ENCODE measurements around the gene BCKDHA. TPM values are rescaled to one million over a fixed set of nuclear protein-coding genes. Genes with fewer than 3 reads are reported as not detected.
A peak's percentile ranks its signal among the peaks of the same experiment; 100 is the strongest.

BCKDHA gene
- total RNA-seq, 4 donors from 2014 or later = 40.7 to 75.2 (median 54.0) TPM

DNA sequence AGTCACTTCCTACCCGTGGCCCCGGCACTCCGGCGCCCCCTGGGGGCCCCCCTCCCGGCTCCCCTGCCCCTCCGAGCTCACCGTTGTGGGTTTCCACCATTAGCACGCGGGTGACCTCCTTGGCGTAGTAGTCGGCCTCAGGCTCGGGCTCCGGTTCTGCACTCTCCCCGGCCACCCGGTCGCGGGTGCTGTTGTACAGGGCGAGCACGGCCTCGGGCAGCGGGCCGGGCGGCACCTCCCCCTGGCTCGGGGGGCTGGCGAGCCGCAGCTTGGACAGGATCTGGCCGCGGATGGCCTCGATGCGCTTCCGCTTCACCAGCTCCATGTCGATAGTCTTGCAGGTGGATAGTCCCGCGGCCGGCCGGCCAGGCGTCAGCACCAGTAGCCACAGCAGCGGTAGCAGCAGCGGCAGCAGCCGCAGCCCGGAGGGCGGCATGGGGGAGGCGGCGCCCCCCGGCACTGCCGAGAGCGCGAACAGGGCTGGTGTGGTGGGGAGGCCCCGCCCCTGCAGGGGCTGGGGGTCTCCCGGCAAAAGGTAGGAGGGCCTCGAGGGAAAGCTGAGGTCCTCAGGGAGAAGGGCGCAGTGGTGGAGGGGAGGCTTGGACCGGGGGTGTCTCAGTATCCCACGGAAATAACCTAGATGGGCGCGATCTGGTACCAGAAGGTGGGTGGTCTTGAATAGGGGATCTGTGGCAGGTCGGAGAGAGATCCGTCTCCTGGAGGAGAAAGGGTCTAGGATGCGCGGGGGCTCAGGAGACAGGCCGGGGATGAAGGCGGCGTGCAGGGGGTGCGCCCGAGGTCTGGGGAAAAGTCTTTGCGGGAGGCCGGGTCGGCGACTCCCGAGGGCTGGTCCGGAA, 44.8 kb upstream of the BCKDHA start:
- Histone ChIP-seq H3K36me3 (peaks cover 0 to 5% (median 3%) of the 10 kb centered on the region in 4 donors), H3K9me3 (no peaks in the 10 kb centered on the region), H3K4me1 (peaks cover 23 to 61% (median 58%) of the 10 kb centered on the region in 4 donors), H3K27me3 (peaks cover 0 to 6% (median 0%) of the 10 kb centered on the region in 4 donors), H3K4me3 (peak overlapping the region; percentile 80 to 90 (median 88)), H3K27ac (replicated peaks in 1 of 4) (peak overlapping the region; percentile 87 to 95 (median 93))
- intact Hi-C loops (cut with DNase I) = loop anchor here (5.0 kb wide), 2 partner anchors 36 to 74 kb away; partner anchors contain the start of gene B3GNT8
- TF ChIP-seq POLR2AphosphoS5 (IDR thresholded peaks at IDR 0.05) (no peak), POLR2A (IDR thresholded peaks at IDR 0.05; ENCODE audit: low read depth) (no peak), EP300 (IDR thresholded peaks at IDR 0.05) (no peak)
- TF ChIP-seq, protein P1, sequence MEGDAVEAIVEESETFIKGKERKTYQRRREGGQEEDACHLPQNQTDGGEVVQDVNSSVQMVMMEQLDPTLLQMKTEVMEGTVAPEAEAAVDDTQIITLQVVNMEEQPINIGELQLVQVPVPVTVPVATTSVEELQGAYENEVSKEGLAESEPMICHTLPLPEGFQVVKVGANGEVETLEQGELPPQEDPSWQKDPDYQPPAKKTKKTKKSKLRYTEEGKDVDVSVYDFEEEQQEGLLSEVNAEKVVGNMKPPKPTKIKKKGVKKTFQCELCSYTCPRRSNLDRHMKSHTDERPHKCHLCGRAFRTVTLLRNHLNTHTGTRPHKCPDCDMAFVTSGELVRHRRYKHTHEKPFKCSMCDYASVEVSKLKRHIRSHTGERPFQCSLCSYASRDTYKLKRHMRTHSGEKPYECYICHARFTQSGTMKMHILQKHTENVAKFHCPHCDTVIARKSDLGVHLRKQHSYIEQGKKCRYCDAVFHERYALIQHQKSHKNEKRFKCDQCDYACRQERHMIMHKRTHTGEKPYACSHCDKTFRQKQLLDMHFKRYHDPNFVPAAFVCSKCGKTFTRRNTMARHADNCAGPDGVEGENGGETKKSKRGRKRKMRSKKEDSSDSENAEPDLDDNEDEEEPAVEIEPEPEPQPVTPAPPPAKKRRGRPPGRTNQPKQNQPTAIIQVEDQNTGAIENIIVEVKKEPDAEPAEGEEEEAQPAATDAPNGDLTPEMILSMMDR (IDR thresholded peaks at IDR 0.05) = peak; percentile 39 to 40 (median 40)
- DNase-seq (ENCODE audit: extremely low spot score) = peak; percentile 94
- WGBS = 0% methylated on average over 31 of the region's 71 CpGs

DNA sequence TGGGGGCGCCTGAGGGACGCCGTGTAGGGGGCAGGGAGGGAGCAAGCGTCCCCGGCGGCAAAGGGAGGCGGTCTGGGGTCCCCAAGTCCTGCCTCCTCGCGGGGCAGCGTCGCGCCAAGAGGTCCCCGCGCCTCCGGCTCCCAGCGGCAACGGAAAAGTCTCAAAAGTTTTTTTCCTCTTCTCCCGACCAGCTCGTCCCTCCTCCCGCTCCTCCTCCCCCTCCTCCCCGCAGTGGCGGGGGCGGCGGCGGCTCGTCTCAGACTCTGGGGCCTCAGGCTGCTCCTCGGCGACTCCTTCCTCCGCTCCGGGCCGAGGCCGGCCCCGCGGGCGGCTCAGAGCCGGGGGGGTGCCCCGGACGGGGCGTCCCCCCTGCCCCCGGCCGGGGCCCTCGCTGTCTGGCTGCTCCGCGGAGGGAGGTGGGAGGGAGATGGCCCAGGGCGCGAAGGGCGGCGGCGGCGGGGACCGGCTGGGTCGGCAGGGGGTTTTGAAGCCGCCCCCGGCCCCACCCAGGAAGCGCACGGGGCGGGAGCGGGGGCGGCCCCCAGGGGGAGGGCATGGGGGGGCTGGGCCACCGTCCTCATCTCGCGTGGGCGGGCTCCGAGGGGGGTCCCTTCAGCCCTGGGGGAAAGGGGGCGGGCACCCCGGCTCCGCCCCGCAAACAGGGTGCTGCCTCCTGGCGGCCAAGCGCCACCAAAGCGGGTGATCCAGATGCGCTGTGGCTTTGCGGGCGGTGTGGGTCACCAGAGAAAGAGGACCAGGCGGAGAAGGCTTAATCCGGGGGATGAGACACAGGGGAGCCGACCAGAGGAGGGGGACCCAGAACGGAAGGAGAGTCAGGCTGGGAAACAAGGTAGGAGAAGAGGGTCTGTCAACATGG, 43.9 kb upstream of the BCKDHA start, which contains the start of gene TGFB1:
TSS of gene TGFB1 (minus strand) at position 457 of the 877 bp plus-strand sequence. CDS start 878 bp downstream, outside the sequence.
- Histone ChIP-seq H3K36me3 (no peaks in the 10 kb centered on the region), H3K27ac (replicated peaks in 1 of 4) (peak within 1 kb of the TSS; percentile 87 to 95 (median 93)), H3K4me3 (peak within 1 kb of the TSS; percentile 80 to 90 (median 88)), H3K4me1 (peaks cover 23 to 61% (median 58%) of the 10 kb centered on the region in 4 donors), H3K27me3 (peaks cover 0 to 6% (median 0%) of the 10 kb centered on the region in 4 donors), H3K9me3 (no peaks in the 10 kb centered on the region)
- peak; percentile 96 for DNase-seq (ENCODE audit: extremely low spot score)
- TF ChIP-seq, protein P1 (IDR thresholded peaks at IDR 0.05) = peak; percentile 88 to 99 (median 88)
- TF ChIP-seq EP300 (IDR thresholded peaks at IDR 0.05) = no peak
- peak; percentile 15 for TF ChIP-seq POLR2A (IDR thresholded peaks at IDR 0.05; ENCODE audit: low read depth)
- peak; percentile 65 to 70 for TF ChIP-seq POLR2AphosphoS5 (IDR thresholded peaks at IDR 0.05)
- intact Hi-C loops (cut with DNase I) = loop anchor here (5.0 kb wide), 2 partner anchors 36 to 74 kb away; partner anchors contain the start of gene B3GNT8
- 0% methylated on average over 46 of the region's 78 CpGs for WGBS

DNA sequence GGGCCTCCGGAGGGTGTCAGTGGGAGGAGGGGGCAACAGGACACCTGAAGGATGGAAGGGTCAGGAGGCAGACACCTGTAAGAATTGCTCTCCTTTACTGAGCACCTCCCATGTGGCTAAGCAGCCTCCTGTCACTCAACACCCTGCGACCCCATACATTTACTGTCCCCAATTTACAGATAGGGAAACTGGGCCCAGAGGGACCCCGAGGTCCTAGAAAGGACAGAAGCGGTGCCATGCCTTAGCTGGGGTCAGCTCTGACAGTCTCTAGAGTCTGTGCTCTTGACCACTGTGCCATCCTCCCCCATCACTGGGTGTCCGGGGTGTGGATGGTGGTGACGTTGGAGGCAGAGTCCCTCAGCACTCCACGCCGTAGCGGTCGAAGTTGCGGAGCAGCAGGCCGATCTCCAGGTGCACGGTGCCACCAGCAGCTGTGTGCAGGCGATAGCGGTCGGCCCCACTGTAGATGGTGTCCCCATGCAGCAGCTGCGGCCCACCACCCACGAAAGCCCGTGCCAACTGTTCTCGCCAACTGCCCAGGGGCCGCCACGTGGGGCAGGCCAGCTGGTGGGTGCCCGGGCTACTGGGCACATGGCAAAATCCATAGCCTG, 43.2 kb upstream of the BCKDHA start:
- Histone ChIP-seq H3K27me3 (peaks cover 0 to 6% (median 0%) of the 10 kb centered on the region in 4 donors), H3K4me1 (peaks cover 20 to 55% (median 51%) of the 10 kb centered on the region in 4 donors), H3K36me3 (no peaks in the 10 kb centered on the region), H3K4me3 (peak overlapping the region; percentile 80 to 90 (median 88)), H3K9me3 (no peaks in the 10 kb centered on the region), H3K27ac (replicated peaks in 1 of 4) (peak overlapping the region; percentile 87 to 95 (median 93))
- WGBS = 85% methylated on average over 8 of the region's 23 CpGs
- DNase-seq (ENCODE audit: extremely low spot score) = no peak
- no peak for TF ChIP-seq POLR2A (IDR thresholded peaks at IDR 0.05; ENCODE audit: low read depth)
- TF ChIP-seq, protein P1 (IDR thresholded peaks at IDR 0.05) = peak in 1 of 3 experiments; percentile 1
- intact Hi-C loops (cut with DNase I) = loop anchor here (5.0 kb wide), 2 partner anchors 37 to 73 kb away; partner anchors contain the start of gene B3GNT8

DNA sequence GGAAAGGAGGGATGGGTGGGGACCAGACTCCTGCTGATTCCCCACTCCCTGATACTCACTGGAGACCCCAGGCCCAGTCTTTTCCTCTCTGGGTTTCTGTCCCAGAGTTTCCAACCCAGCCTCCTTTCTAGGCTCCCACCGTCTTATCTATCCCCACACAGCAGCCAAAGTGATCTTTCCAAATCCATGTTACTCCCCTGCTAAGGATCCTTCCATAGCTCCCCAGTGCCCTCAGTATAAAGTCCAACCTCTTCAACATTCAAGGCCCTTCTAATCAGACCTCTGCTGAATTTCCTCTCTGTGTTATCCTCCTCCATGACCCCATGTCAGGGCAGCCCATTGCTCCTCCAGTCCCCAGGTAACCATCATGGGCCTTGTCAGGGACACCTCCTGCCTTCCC, 42.6 kb upstream of the BCKDHA start:
- no peak for TF ChIP-seq EP300 (IDR thresholded peaks at IDR 0.05)
- no peak for TF ChIP-seq POLR2A (IDR thresholded peaks at IDR 0.05; ENCODE audit: low read depth)
- TF ChIP-seq, protein P1 (IDR thresholded peaks at IDR 0.05) = no peak
- TF ChIP-seq POLR2AphosphoS5 (IDR thresholded peaks at IDR 0.05) = no peak
- Histone ChIP-seq H3K4me1 (peaks cover 17 to 49% (median 45%) of the 10 kb centered on the region in 4 donors), H3K9me3 (no peaks in the 10 kb centered on the region), H3K4me3 (no peak overlapping the region), H3K27ac (replicated peaks in 1 of 4) (peak overlapping the region in 2 of 4 donors; percentile 1 to 95), H3K27me3 (peaks cover 0 to 6% (median 0%) of the 10 kb centered on the region in 4 donors), H3K36me3 (no peaks in the 10 kb centered on the region)
- no peak for DNase-seq (ENCODE audit: extremely low spot score)
- intact Hi-C loops (cut with DNase I) = no loop called here
- WGBS = 75% methylated on average over 1 of the region's 1 CpG

Data from esophagus muscularis mucosa (tissue), 4 donors.